ENCODE measurements around the gene SRD5A1.

- no peak for TF ChIP-seq CTCF (conservative IDR thresholded peaks at IDR 0.05; ENCODE audit: low read length)
- no peak for TF ChIP-seq EZH2phosphoT487 (IDR thresholded peaks at IDR 0.05; ENCODE audit: borderline replicate concordance, low read depth, low read length)
These were observed 26.9 kb downstream of the SRD5A1 start for GRCh38 chr5:6659941-6660684.

All from OCI-LY7 (cell line).